Epithelial cell of proximal tubule (primary cell): ENCODE data around the gene LFNG. TPM values are rescaled to one million over a fixed set of nuclear protein-coding genes. Genes with fewer than 3 reads are reported as not detected.

Source experiments
- DNase-seq: peaks from one replicate; pipeline ENCODE4 v3.0.0-alpha.2; 2011; ENCODE audit warnings: low read depth
- H3K4me3 ChIP-seq: 2 replicates; pipeline ENCODE4 v1.5.1; 2011; ENCODE audit warnings: low read depth, mild to moderate bottlenecking, low read length
- total RNA-seq: library from RNA; depleted of rRNA; stranded (reverse); fragments of >200 nt; gene quantifications from 2 replicates; pipeline ENCODE4 v1.2.3, GENCODE V29; 2015
- TF ChIP-seq, protein P1 (sequence below): conservative IDR thresholded peaks from 2 replicates; pipeline ENCODE4 v1.5.1; 2012; ENCODE audit warnings: low read depth, mild to moderate bottlenecking, low read length

Gene LFNG
- total RNA-seq, 1 donor from 2014 or later, result 32.1 TPM

DNA sequence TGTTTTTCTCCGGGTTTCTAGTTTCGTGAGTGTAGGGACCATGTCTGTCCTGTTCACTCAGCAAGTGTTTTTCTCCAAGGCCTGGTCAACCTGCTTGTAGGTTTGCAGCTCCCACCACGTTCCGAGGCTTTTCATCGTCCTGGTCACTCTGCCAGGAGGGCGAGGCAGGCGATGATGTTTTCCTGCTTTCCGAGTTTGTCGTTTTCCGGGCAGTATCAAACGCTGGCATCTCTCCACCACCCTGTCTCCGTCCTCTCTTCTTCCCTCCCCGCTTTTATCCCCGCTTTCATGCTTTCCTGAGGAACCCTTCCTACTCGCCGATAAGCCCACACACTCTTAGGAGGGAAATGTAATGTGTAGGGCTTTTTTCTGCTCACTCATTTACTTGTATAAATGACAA, 50.4 kb downstream of the LFNG start:
- DNase-seq, result no peak
- TF ChIP-seq, protein P1, sequence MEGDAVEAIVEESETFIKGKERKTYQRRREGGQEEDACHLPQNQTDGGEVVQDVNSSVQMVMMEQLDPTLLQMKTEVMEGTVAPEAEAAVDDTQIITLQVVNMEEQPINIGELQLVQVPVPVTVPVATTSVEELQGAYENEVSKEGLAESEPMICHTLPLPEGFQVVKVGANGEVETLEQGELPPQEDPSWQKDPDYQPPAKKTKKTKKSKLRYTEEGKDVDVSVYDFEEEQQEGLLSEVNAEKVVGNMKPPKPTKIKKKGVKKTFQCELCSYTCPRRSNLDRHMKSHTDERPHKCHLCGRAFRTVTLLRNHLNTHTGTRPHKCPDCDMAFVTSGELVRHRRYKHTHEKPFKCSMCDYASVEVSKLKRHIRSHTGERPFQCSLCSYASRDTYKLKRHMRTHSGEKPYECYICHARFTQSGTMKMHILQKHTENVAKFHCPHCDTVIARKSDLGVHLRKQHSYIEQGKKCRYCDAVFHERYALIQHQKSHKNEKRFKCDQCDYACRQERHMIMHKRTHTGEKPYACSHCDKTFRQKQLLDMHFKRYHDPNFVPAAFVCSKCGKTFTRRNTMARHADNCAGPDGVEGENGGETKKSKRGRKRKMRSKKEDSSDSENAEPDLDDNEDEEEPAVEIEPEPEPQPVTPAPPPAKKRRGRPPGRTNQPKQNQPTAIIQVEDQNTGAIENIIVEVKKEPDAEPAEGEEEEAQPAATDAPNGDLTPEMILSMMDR, result no peak
- H3K4me3 ChIP-seq, result no peak overlapping the region

DNA sequence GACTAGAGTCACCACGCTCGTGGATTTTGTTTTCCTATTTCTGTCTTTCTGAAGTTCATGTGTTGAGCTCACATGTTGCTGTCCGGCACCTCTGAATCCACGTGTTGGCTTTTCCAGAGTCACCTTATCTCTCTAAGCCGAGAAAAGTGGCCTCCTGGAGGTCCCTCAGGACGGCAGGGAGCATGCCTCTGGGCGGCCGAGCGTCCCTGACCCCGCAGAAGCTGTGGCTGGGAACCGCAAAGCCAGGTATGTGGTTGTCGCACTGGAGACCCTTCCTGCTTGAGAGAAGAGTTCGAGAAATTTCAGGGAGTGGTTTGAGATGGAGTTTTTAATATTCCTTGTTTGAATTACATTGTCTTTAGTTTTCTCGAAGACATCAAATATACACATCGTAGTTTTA, 51.8 kb downstream of the LFNG start:
- H3K4me3 ChIP-seq, result no peak overlapping the region
- no peak for DNase-seq
- TF ChIP-seq, protein P1, result no peak

DNA sequence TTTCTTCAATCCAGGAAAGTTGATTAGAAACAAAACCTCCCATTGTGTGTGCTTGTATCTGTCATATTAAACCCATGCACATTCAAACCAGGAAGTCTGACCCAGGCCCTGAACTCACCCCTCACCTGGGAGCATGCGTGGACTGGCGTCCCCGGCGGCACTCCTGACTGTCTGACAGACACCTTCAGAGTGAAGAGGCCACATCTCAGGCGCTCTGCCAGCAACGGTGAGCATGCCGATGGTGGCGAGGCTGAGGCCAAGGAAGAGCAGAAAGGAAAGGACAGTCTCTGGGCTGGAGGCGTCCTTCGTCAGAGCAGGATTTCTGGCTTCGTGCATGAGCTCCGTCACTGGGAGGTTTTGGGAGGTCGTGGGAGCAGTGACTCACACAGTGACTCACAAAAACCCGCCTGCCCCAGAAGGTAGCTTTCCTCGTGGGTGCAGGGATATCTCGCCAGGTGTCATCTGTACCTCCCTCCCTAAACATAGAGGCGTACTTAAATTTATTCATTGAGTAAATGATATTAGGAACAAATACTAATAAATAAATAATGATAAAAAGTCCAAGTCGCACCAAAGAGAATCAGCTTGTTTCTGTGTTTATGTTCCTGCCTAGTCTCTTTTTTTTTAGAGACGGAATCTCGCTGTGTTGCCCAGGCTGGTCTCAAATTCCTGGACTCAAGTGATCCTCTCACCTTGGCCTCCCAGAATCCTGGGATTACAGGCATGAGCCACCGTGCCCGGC, 52.7 kb downstream of the LFNG start:
- H3K4me3 ChIP-seq, result peak overlapping the region; percentile 17
- TF ChIP-seq, protein P1, result no peak
- no peak for DNase-seq

DNA sequence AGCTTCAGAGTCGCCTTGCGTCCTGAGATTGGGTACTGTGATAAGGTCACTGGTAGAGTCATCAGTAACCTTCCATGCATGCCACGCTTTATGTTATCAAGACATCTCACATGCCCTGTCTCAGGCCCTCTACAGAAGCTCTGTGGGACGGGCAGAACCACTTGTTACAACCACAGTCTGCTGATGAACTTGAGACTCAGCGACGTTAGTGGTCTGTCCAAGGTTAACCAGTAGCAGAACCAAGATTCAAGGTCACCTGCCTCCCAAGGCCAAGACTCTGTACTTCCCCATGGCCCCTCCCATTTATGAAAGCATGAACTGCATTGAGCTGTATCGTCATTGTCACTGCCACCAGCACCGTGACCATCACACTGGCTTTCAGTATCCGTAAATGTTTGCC, 54.2 kb downstream of the LFNG start:
- TF ChIP-seq, protein P1, result no peak
- H3K4me3 ChIP-seq, result no peak overlapping the region
- DNase-seq, result no peak

DNA sequence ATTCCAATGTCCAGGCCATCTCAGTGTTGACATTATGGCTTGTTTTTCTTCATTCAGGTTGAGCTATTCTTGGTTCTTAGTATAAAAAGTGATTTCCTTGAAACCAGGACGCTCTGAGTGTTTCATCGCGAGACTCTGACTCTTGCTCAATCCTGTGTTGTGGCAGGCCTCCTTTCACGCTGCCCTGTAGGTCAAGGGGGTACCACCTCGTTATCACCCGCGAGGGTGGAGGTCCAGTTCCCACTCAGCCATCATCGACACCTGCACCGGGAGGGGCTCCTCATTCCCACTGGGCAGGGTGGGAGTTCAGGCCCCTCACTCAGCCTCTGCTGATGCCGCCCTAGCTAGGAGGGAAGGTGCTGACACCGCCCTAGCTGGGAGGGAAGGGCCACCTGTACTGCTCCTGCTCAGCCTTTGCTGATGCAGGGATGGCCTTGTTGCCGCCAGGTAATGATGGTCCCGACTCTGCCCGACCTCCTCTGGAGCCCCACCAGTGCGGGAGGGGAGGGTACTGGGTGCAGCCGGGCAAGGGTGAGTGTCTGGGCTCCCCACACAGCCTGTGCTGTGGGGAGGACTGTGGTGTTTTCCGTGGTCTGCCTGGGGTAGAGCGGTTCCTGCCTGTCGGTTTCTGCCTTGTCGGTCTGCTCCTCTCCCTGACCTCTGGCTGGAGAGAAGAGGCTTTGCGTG, 55.6 kb downstream of the LFNG start:
- TF ChIP-seq, protein P1, result no peak
- DNase-seq, result no peak
- H3K4me3 ChIP-seq, result no peak overlapping the region

DNA sequence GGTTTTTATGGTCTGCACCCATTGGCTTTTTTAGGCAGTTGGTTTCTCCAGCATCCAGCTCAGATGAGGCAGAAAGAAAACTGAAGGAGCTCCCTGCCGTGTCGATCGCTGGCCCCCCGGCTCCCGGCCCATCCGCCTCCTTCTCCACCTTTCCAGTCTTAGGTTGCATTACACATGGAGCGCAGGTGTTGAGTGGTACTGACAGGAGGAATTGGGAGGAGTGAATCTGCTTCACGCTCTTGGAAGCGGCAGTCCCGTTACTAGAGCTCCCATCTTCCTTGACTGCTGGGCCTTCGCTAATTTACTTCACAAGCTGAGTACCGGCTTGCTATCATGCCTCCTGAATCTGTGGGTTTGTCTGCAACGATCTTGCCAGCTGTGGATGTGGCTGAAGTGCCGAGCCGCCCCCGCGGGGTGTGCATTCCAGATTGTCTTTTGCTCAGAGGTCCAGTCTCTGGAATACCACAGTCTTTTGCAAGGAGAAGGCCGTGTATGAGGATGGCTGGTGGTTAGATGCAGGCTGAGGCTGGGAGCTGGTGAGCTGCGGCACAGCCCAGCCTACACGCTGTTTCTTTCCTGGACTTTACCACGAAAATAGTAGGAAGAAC, 56.3 kb downstream of the LFNG start:
- no peak for DNase-seq
- TF ChIP-seq, protein P1, result no peak

More for the DNA sequence above, 56.3 kb downstream of the LFNG start:
- no peak overlapping the region for H3K4me3 ChIP-seq
